Tibial nerve (tissue), 4 donors: ENCODE results near the gene SLC11A2. TPM values are rescaled to one million over a fixed set of nuclear protein-coding genes. Genes with fewer than 3 reads are reported as not detected.

Experiments used
- DNase-seq, 2 donors: peaks; one replicate each; pipeline ENCODE4 v3.0.0-alpha.2; 2019; ENCODE audit warnings: low spot score in 2 of 2
- H3K27ac ChIP-seq, 4 donors: fragments of 200-600 bp; sonication (generic) in 3 of 4; one replicate each; pipeline ENCODE4 v1.5.1; 2017 to 2019; ENCODE audit warnings: mild to moderate bottlenecking in 1 of 4
- H3K27me3 ChIP-seq, 2 donors: fragments of 200-600 bp; sonication (generic) in 1 of 2; one replicate each; pipeline versions ENCODE4 v1.5.1 to v1.6.0; 2017 to 2019
- H3K36me3 ChIP-seq, 3 donors: fragments of 200-600 bp; sonication (generic); one replicate each; pipeline ENCODE4 v1.5.1; 2018 to 2019
- H3K4me1 ChIP-seq, 4 donors: fragments of 200-600 bp; sonication (generic) in 3 of 4; one replicate each; pipeline ENCODE4 v1.5.1; 2017 to 2019
- H3K4me3 ChIP-seq, 4 donors: fragments of 200-600 bp; sonication (generic) in 3 of 4; one replicate each; pipeline ENCODE4 v1.5.1; 2017 to 2019; ENCODE audit warnings: mild to moderate bottlenecking in 1 of 4, moderate library complexity in 1 of 4
- H3K9me3 ChIP-seq, 4 donors: fragments of 200-600 bp; sonication (generic) in 3 of 4; one replicate each; pipeline ENCODE4 v1.5.1; 2017 to 2019
- EP300 ChIP-seq, 2 donors: sonication (generic); formaldehyde crosslinking; IDR thresholded peaks; one replicate each; pipeline ENCODE4 v1.6.1; 2017; ENCODE audit warnings: antibody characterized with exemption in 2 of 2, mild to moderate bottlenecking in 1 of 2
- POLR2A ChIP-seq, 2 donors: fragments of 450-650 bp; IDR thresholded peaks; one replicate each; pipeline ENCODE4 v1.6.1; 2017; ENCODE audit warnings: antibody characterized with exemption in 2 of 2, mild to moderate bottlenecking in 2 of 2, moderate library complexity in 2 of 2
- WGBS, 2 donors: methylation state at CpG; one replicate each; pipeline ENCODE4 v1.1.5; 2018; 5-methylcytosine and 5-hydroxymethylcytosine counted together
- total RNA-seq, 4 donors: library from RNA; depleted of rRNA; stranded (reverse); fragments of >200 nt; gene quantifications; one replicate each; pipeline ENCODE4 v1.1.0, GENCODE V29; 2016
- TF ChIP-seq, protein P1 (sequence below), 5 experiments: fragments of 200-600 bp in 3 of 5; fragments of 450-650 bp in 2 of 5; sonication (generic) in 3 of 5; IDR thresholded peaks; one replicate each; pipeline ENCODE4 v1.5.1; 2016 to 2019; ENCODE audit warnings: antibody characterized with exemption in 5 of 5, mild to moderate bottlenecking in 3 of 5, moderate library complexity in 2 of 5

SLC11A2 gene
- total RNA-seq, 4 donors from 2014 or later, result 44.0 to 81.9 (median 51.2) TPM

DNA sequence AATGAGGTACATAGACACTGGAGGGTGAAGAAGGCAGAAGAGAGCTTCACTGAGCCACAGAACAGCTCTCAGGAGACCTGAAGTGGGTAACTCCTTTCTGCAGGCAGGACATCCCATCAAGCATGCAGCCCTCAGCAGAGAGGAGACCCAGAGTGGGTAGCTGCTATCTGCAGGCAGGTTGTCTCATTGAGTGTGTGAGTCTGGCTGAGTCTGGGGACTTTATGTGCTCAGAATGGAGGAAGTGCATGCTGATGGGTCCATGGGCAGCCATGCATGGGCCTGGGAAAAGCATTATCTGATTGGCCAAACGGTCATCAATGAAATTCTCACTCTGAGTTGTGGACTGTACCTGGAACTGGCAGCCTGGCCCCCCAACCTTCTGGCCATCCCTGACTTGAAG lies 88.5 kb downstream of the SLC11A2 start:
- H3K36me3 ChIP-seq, result peaks cover 0 to 33% (median 0%) of the 10 kb centered on the region in 3 donors
- H3K9me3 ChIP-seq, result peaks cover 0 to 10% (median 0%) of the 10 kb centered on the region in 4 donors
- peaks cover 0 to 48% (median 22%) of the 10 kb centered on the region in 4 donors for H3K4me1 ChIP-seq
- H3K27me3 ChIP-seq, result no peaks in the 10 kb centered on the region
- 100% methylated on average over 1 of the region's 1 CpG for WGBS, 2 donors
- H3K4me3 ChIP-seq, result no peak overlapping the region
- TF ChIP-seq, protein P1, sequence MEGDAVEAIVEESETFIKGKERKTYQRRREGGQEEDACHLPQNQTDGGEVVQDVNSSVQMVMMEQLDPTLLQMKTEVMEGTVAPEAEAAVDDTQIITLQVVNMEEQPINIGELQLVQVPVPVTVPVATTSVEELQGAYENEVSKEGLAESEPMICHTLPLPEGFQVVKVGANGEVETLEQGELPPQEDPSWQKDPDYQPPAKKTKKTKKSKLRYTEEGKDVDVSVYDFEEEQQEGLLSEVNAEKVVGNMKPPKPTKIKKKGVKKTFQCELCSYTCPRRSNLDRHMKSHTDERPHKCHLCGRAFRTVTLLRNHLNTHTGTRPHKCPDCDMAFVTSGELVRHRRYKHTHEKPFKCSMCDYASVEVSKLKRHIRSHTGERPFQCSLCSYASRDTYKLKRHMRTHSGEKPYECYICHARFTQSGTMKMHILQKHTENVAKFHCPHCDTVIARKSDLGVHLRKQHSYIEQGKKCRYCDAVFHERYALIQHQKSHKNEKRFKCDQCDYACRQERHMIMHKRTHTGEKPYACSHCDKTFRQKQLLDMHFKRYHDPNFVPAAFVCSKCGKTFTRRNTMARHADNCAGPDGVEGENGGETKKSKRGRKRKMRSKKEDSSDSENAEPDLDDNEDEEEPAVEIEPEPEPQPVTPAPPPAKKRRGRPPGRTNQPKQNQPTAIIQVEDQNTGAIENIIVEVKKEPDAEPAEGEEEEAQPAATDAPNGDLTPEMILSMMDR (IDR thresholded peaks at IDR 0.05), result no peak
- TF ChIP-seq POLR2A (IDR thresholded peaks at IDR 0.05) (no peak), EP300 (IDR thresholded peaks at IDR 0.05) (no peak)
- peak overlapping the region in 1 of 4 donors; percentile 31 for H3K27ac ChIP-seq
- no peak for DNase-seq

- no peak for DNase-seq
- Histone ChIP-seq H3K4me3 (no peak overlapping the region), H3K4me1 (peaks cover 0 to 55% (median 25%) of the 10 kb centered on the region in 4 donors), H3K9me3 (peaks cover 0 to 10% (median 0%) of the 10 kb centered on the region in 4 donors), H3K27me3 (no peaks in the 10 kb centered on the region), H3K27ac (peak overlapping the region in 3 of 4 donors; percentile 31 to 83 (median 50)), H3K36me3 (peaks cover 0 to 38% (median 0%) of the 10 kb centered on the region in 3 donors)
- 81 to 87% methylated on average over 9 of the region's 9 CpGs for WGBS, 2 donors
- TF ChIP-seq POLR2A (IDR thresholded peaks at IDR 0.05) (no peak), EP300 (IDR thresholded peaks at IDR 0.05) (no peak)
- TF ChIP-seq, protein P1 (IDR thresholded peaks at IDR 0.05), result no peak
Measured at GRCh38 chr12:50936821-50937530, 89.2 kb downstream of the SLC11A2 start.

DNA sequence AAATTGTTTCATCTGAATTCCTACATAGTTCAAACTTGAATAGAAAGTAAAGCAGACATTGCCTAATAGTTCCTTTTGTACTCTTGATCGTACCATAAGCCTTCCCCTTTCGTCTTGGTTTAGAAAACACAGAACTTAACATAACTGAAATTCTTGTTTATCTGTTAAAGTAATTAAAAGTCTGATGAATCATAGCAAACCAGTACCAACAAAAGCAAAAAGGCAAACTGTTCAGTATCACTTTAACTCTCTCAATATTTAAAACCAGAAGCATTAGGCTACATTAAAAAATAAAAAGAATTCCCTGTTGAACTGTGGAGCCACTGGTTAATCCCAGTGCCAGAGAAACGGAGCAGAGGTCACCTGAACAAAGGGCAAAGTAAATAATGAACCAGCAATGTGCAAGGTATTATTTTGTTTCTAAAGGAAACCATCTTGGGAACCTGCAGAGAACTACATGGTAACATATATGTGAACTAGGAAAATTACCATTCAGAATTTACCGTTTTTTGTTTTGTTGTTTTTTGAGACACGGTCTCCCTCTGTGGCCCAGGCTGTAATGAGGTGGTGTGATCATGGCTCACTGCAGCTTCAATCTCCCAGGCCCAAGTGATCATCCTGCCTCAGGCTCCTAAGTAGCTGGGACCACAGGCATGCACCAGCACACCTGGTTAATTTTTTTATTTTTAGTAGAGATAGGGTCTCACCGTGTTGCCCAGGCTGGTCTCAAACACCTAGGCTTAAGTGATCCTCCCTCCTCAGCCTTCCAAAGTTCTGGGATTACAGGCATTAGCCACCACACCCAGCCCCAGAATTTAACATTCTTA lies 91.0 kb downstream of the SLC11A2 start:
- Histone ChIP-seq H3K9me3 (peaks cover 0 to 10% (median 0%) of the 10 kb centered on the region in 4 donors), H3K4me3 (peak overlapping the region in 1 of 4 donors; percentile 5), H3K4me1 (peaks cover 0 to 70% (median 27%) of the 10 kb centered on the region in 4 donors), H3K27ac (peak overlapping the region; percentile 50 to 83 (median 70)), H3K36me3 (peaks cover 0 to 54% (median 0%) of the 10 kb centered on the region in 3 donors), H3K27me3 (no peaks in the 10 kb centered on the region)
- DNase-seq, result no peak
- no peak for TF ChIP-seq EP300 (IDR thresholded peaks at IDR 0.05)
- TF ChIP-seq, protein P1 (IDR thresholded peaks at IDR 0.05), result no peak
- TF ChIP-seq POLR2A (IDR thresholded peaks at IDR 0.05), result no peak
- WGBS, 2 donors, result 35% methylated on average over 6 of the region's 6 CpGs

- no peak for DNase-seq
- H3K36me3 ChIP-seq, result peaks cover 0 to 62% (median 0%) of the 10 kb centered on the region in 3 donors
- TF ChIP-seq EP300 (IDR thresholded peaks at IDR 0.05), result no peak
- TF ChIP-seq, protein P1 (IDR thresholded peaks at IDR 0.05), result no peak
- no peak for TF ChIP-seq POLR2A (IDR thresholded peaks at IDR 0.05)
- H3K4me1 ChIP-seq, result peaks cover 0 to 75% (median 27%) of the 10 kb centered on the region in 4 donors
- no peaks in the 10 kb centered on the region for H3K27me3 ChIP-seq
- peaks cover 0 to 10% (median 0%) of the 10 kb centered on the region in 4 donors for H3K9me3 ChIP-seq
- H3K4me3 ChIP-seq, result no peak overlapping the region
- WGBS, 2 donors, result 36 to 40% methylated on average over 3 of the region's 3 CpGs
- peak overlapping the region; percentile 50 to 83 (median 70) for H3K27ac ChIP-seq
Measured at GRCh38 chr12:50934371-50934851, 91.8 kb downstream of the SLC11A2 start.
